ENCODE measurements around the gene TSPAN6.

TSPAN6 gene

DNA sequence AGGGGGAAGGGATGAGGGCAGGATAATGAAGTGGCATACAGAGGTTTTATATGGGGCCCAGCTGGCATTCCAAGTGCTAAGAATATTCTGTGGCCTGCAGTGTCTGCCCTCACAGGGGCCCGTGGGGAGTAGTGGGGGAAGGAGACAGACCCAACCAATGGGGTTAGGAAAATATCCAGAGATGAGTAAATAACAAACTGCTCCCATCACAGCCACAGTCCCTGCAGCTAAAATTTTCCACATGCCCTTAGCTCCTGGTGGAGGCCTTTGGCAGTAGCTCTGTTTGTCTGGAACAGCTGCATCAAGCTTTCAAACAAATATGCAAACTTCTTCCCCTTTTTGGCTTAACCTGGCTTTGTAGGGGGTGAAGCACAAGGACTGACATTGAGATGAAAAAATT is 10.5 kb upstream of the TSPAN6 start:
- DNase-seq = peak; percentile 42

- no peak for DNase-seq
Measured at GRCh38 chrX:100645106-100645505, 8.5 kb upstream of the TSPAN6 start.

DNA sequence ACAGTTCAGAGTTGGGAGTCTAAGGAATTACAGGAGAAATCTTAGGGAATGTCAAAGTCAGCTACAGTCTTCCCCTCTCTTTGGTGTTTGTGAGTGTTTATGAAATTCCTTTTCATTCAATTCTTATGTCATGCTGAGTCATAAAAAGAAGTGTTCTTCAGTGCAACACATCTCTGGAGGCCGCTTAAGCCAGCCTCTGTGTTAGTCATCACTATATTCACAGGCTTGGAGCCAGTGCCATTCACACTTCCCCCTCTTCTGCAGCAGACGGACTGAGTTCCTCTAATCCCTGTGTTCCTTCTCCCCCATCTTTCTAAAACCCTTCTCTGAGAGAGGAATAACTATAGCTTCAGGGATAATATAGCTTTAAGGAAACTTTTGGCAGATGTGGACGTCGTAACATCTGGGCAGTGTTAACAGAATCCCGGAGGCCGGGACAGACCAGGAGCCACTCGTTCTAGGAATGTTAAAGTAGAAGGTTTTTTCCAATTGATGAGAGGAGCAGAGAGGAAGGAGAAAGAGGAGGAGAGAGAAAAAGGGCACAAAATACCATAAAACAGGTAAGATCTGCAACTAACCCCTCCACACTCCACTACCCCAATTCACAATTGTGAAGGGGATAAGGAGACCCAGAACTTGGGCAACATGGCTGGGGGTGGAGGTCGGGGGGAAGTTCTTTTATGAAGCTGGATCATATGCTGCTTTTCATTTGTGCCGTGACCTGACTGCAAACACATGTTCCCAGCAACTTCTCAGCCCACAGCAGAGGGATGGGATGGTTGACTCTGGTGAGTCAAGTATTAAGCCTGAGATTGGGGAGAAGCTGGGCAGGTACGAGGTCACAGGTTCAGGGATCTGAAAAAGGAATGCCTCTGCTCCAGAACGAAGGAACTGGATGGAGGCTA is 7.6 kb upstream of the TSPAN6 start, which contains the start of gene SRPX2:
Gene SRPX2, plus strand, starts transcription at position 244 of the 905 bp plus-strand sequence. CDS start 2,124 bp downstream, outside the sequence.
- DNase-seq = peak; percentile 54

DNA sequence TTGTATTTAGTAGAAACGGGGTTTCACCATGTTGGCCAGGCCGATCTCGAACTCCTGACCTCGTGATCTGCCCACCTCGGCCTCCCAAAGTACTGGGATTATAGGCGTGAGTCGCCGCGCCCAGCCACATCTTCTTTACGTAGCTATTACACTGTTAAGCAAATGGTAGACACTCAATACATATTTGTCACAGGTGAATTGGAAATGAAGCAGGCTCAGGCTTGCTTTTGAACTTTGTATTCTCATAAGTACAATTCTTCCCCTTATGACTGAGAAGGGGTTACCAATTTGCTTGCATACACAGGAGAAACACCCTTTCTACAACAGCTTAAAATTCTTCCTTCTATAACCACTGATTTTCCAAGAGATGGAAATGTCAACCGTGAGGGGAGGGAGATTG is 6.6 kb upstream of the TSPAN6 start:
- DNase-seq = no peak

GRCh38 chrX:100642290-100642689 is 5.7 kb upstream of the TSPAN6 start:
- DNase-seq = no peak

DNA sequence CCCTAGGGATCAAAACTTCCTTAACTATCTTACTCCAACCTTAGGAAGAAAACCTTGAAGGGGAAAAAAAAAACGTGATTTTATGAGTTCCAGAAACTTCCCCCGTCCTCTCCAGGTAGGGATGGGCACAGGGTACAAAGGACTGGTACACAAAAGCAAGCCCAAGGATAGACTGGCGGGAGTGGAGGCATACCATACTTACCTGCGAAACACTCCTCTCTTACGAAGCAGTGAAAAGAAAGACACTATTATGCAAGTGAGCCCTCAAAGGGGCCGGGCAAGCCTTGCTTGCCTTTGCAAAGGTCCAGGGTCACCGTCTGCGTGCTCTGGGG is 651 bp downstream of the TSPAN6 start:
- DNase-seq = no peak

- DNase-seq = no peak
Measured at GRCh38 chrX:100635040-100635439, 1.6 kb downstream of the TSPAN6 start.

GRCh38 chrX:100625985-100626491 is 10.6 kb downstream of the TSPAN6 start:
- DNase-seq = no peak

GRCh38 chrX:100623001-100623400 is 13.6 kb downstream of the TSPAN6 start:
- no peak for DNase-seq

- DNase-seq = peak; percentile 43
Measured at GRCh38 chrX:100615005-100615404, 21.6 kb downstream of the TSPAN6 start.

DNA sequence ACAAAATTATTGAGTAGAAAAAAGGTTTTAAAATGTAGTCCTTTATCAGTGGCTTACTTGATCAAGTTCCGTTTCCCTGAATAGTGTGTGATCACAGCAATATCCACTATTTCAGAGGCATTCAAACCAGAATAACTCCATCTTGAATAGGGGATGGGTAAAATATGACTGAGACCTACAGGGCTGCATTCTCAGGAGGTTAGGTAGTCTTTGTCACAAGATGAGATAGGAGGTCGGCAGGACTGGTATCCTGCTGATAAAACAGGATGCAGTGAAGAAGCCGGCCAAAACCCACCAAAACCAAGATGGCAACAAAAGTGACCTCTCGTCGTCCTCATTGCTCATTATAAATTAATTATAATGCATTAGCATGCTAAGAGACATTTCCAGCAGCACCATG is 24.7 kb downstream of the TSPAN6 start:
- no peak for DNase-seq

DNA sequence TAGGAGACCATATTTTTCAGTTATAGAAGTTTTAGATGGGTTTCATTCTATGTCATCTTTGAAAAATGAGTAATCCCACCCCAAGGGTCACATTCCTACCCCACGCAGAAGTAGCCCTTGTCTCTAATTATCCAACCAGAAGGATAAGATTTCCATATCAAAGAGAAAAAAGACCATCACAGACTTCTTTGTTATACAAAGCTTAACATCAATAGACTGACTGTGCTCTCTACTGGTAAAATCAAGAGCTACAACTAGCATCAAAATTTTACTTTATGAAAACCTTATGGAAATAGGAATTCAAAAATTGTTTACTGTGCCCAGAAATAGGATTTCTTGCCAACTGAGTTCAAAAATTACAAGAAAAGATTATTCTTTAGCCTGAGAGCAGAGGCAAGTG is 27.0 kb downstream of the TSPAN6 start:
- no peak for DNase-seq

DNA sequence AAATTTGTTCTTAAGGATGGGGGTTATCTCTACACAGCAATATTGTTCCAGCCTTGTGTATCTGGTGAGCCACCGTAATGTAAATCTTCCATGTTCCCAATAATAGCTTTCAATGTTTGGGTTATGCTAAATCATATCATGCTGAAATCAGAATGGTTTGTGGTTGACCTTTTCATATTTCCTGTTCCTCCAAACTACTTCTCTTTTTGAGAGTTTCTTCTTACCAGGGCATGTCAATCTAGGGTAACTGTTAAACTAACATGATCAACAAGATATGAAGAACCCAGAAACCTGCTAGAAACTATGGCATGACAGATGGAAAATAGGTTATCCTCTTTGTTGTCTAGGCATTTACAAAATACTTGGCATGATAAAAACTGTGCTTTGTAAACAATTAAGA is 29.9 kb downstream of the TSPAN6 start:
- DNase-seq = no peak

GRCh38 chrX:100600758-100601157 is 35.8 kb downstream of the TSPAN6 start:
- DNase-seq = no peak

DNA sequence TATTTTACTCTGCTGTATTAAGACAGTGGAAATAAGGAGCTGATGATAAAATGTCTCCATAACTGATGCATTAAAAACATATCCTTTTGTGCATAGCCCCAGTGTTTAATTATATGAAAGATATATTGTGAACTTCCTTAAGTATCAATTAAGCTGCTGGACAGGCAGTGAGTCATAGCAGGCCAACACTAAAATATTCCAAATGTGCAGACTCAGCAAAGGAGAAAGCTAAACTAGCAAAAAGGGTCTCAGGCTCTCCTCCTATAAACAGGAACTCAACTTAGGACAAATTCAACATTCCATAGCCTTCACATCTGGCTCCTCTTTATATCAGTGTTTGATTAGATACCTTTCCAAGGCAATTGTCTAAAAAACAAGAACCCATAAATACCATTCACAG is 36.3 kb downstream of the TSPAN6 start:
- DNase-seq = no peak

DNA sequence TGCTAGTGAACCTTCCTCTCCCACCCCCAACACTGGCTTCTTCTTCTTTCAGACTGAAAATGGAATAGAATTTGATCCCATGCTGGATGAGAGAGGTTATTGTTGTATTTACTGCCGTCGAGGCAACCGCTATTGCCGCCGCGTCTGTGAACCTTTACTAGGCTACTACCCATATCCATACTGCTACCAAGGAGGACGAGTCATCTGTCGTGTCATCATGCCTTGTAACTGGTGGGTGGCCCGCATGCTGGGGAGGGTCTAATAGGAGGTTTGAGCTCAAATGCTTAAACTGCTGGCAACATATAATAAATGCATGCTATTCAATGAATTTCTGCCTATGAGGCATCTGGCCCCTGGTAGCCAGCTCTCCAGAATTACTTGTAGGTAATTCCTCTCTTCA is 37.1 kb downstream of the TSPAN6 start:
- DNase-seq = no peak

- DNase-seq = no peak
Measured at GRCh38 chrX:100596601-100597000, 40.0 kb downstream of the TSPAN6 start.

DNA sequence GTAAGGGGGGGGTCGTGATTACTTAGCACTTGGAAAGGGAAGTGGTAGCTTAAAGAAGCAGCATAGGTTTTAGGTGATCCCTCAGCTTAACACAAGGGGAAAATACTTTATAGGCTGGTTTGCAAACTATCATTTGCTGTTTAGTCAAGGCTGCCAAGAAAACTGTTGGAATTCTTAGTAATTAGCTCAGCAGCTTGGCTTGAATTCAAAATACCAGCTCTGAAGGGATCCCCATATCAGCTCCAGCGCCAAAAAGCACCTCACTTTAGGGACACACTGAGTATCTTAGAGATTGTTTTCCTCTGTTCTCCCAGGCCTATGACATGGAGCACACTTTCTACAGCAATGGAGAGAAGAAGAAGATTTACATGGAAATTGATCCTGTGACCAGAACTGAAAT is 43.0 kb downstream of the TSPAN6 start:
- DNase-seq = no peak

DNA sequence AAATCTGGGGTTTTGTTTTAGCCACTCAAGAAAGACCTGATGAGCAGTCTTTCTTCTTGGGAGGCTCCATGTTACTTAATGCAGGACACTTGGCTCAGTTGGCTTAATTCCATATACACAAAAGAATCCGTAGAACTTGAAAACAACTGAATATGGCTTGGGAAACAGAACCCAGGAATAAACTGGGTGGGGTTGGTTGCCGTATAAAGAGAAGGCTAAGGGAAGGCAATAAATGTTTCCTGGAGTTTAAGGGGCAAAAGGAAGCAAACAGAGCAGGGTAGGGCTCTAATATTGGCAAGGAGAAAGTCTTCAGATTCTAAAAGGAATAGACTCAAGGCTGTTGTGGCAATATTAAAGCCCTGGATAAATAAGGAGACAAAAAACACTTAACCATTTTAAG is 43.5 kb downstream of the TSPAN6 start:
- no peak for DNase-seq

DNA sequence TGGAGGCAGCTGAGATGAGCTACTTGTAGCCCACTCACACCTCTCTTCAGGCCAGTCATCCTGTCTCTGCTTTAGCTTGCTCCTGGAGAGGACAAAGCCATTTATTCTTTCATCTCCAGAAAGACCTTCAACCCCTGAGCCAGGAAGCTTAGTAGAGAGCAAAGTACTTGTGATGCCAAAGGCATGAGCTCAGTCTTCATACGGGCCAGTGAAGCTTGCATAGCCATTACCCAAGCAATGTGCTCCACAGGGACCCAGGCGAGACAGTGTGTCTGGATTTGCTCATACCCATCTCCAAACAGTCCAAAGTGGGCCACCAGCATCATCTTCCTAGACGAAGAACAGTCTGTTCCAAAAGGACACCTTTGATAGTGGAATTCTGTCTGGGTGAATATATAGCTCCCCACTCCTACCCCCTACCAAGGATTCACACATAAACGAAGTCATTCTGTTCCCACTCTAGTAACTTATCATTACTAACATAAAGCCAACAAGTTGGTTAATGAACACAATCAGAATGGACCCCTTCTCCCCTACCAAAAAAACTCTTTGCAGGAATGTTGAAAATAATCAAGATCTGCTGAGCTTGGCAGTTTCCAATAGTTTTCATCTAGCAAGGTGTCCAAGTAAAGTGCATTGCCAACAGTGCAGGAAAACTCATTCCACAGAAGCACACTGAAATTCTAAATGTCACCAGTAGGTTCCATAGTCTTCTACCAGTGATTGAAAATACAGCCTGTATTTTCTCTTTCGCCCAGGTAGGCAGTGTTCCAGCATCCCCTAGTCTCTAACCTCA is 45.2 kb downstream of the TSPAN6 start:
- DNase-seq = no peak

GRCh38 chrX:100587861-100588260 is 48.7 kb downstream of the TSPAN6 start:
- DNase-seq = no peak

- no peak for DNase-seq
Measured at GRCh38 chrX:100586747-100587146, 49.9 kb downstream of the TSPAN6 start.

GRCh38 chrX:100584611-100585010 is 52.0 kb downstream of the TSPAN6 start, which contains the start of gene TNMD:
TSS of gene TNMD (plus strand) at chrX:100584936. CDS start at chrX:100585019, 83 bp downstream.
- peak; percentile 50 for DNase-seq

Measured in right forelimb (tissue), 1 donor.